Fibroblast of skin of abdomen (primary cell): ENCODE measurements around the gene WDFY3.
A peak's percentile ranks its signal among the peaks of the same experiment; 100 is the strongest.
"Not testable (repeated sequence)": the region's sequence is repeated elsewhere in the genome, so short reads cannot be mapped to it uniquely, and the experiment has no call there.

Experiments used
- DNase-seq: peaks from one replicate; pipeline ENCODE4 v3.0.0-alpha.2; 2013

The WDFY3 gene

DNA sequence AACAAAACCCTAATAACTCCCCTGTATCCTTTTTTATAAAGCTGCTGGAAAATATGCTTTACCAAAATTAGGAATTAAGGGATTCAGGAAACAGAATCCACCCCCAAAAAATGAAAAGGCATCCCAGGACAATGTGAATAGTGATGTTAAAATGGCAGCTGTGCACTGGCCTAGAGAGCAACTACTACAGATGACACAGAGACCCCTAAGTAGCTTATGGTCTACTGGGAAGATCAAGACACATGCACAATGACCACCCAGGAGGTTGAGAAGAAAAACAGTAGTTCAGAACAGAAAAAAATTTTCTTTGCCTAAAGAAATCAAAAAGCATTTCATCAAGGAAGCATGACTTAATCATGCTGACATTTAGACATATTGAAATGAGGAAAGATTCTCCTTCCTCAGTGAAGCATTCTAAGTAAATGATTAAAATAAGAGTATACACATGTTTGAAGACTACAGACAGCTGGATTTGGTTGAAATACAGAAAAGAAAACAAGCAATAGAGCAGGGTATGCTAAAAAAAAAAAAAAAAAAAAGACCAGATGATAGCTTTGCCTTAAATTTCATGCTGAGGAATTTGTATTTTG is 117.3 kb downstream of the WDFY3 start:
- peak; percentile 4 for DNase-seq

GRCh38 chr4:84848432-84848831 is 118.1 kb downstream of the WDFY3 start:
- DNase-seq, result no peak

GRCh38 chr4:84847978-84848377 is 118.5 kb downstream of the WDFY3 start:
- DNase-seq, result no peak

- no peak for DNase-seq
Measured at GRCh38 chr4:84846985-84847384, 119.5 kb downstream of the WDFY3 start.

GRCh38 chr4:84841435-84841834 is 125.1 kb downstream of the WDFY3 start:
- DNase-seq, result no peak

DNA sequence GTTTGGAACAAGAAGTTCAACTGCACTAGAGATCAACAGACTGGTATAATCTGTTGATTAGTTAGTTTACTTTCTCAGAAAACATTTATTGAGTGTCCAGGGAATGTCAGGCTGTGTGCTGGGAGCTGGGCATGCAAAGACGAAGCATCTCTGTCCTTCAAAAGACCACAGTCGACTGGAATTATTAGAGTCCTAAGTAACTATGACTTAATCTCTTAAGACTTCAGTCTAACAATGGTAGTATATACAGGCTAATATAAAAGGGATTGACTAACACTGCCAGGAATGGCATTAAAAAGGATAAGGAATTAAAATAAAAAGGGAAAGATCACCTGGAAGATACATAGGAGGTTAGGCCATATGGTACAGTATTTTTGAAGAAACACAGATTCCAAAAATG is 128.7 kb downstream of the WDFY3 start:
- DNase-seq, result no peak

GRCh38 chr4:84829633-84830032 is 136.9 kb downstream of the WDFY3 start:
- DNase-seq, result not testable (repeated sequence)

GRCh38 chr4:84826681-84827080 is 139.8 kb downstream of the WDFY3 start:
- no peak for DNase-seq

- DNase-seq, result no peak
Measured at GRCh38 chr4:84825701-84826341, 140.7 kb downstream of the WDFY3 start.

DNA sequence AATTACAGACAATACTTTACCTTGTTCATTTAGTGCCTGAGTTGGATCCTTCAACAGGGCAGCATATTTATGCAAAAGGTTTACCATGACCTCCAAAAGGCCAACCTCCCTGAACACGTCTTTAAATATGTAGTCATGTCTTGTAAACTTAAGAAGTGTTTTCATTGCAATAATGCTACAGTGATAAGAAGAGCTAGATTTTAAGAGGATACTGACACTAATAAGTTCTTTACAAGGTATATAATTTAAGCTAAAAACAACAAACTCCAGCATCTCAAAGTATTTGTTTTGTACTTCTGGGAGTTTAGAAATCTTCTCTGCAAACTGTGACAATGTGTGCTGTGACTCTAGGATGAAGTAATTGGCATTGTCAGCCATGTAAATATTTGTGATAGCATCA is 145.4 kb downstream of the WDFY3 start:
- no peak for DNase-seq

DNA sequence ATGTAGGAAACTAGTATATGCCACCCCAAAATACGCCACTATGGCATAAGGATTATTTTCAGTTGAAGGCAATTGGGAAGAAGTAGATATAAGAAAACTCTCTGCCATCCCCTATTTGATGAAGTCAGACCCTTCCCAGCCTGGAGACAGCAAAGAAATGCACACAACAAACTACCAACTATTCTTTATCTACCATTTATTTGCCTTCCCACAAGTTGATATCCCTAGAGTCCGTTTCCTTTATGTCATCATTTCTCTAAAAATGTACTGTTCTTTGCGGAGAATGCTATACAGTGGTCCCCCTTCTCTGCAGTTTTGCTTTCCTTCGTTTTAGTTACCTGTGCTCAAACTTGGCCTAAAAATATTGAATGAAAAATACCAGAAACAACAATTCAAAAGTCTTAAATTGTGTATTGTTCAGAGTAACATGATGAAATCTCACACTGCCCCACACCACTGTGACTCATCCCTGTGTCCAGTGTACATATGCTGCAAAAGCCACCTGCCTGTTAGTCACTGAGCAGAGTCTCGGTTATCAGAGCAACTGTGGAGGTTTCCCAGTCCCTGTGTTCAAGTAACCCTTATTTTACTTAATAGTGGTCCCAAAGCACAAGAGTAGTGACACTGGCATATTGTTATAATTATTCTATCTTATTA is 152.3 kb downstream of the WDFY3 start:
- DNase-seq, result peak; percentile 79

DNA sequence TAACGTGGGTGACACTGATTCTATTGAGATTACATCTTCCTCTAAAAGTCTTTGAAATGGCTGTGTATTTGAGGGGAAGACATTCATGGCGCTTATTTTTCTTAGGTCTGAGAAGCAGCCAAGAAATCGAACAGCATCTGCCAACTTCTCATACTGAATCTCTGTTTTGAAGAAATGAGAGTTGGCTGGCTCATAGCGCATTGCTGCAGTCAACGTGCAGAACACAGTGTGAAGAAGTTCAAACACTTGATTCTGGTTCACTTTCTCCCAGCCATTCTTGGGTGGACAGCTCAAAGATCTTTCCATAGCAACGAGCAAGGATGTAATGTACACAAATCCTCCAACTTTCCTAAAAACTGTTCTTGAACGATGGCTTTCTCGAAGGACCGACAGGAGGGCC is 156.5 kb downstream of the WDFY3 start:
- DNase-seq, result no peak

GRCh38 chr4:84808332-84808731 is 158.2 kb downstream of the WDFY3 start:
- no peak for DNase-seq

- not testable (repeated sequence) for DNase-seq
Measured at GRCh38 chr4:84806541-84806940, 159.9 kb downstream of the WDFY3 start.

- peak; percentile 21 for DNase-seq
Measured at GRCh38 chr4:84804136-84804535, 162.4 kb downstream of the WDFY3 start.

DNA sequence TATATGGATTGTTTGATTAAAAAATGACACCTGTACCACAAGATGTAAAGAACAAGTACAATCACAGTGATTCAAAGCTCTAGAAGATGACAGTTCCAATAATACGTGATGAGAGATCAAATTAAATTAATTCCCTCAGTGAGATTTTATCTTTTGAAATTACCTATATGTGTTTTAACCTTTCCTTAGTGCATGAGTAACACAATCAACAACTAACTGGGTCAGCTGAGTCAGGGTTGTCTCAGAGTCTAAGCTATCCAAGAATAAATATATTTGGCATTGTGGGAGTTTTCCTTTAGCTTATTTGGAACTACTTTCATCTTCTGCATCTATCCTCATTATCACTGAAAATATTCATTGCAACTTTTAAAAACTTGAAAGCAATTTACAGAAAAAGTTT is 162.8 kb downstream of the WDFY3 start:
- no peak for DNase-seq

GRCh38 chr4:84803116-84803515 is 163.4 kb downstream of the WDFY3 start:
- DNase-seq, result no peak

DNA sequence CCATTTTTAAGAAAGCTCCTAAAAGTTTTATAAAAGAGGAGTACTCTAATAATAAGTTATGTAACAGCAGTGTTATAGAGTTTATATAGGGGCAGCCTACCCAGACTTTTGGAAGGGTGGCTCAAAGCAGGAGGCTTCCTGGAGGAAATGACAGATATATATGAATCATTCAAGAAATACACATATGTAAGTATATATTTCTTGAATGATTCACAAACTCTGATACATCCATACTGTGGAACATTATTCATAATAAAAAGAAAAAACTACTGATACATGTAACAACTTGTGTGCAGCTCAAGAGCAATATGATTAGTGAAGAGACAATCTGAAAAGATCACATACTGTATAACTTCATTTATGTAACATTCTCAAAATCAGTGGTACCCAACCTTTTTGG is 166.2 kb downstream of the WDFY3 start:
- DNase-seq, result peak; percentile 32

GRCh38 chr4:84799318-84799717 is 167.2 kb downstream of the WDFY3 start:
- DNase-seq, result peak; percentile 0

- DNase-seq, result no peak
Measured at GRCh38 chr4:84796394-84796793, 170.1 kb downstream of the WDFY3 start.

DNA sequence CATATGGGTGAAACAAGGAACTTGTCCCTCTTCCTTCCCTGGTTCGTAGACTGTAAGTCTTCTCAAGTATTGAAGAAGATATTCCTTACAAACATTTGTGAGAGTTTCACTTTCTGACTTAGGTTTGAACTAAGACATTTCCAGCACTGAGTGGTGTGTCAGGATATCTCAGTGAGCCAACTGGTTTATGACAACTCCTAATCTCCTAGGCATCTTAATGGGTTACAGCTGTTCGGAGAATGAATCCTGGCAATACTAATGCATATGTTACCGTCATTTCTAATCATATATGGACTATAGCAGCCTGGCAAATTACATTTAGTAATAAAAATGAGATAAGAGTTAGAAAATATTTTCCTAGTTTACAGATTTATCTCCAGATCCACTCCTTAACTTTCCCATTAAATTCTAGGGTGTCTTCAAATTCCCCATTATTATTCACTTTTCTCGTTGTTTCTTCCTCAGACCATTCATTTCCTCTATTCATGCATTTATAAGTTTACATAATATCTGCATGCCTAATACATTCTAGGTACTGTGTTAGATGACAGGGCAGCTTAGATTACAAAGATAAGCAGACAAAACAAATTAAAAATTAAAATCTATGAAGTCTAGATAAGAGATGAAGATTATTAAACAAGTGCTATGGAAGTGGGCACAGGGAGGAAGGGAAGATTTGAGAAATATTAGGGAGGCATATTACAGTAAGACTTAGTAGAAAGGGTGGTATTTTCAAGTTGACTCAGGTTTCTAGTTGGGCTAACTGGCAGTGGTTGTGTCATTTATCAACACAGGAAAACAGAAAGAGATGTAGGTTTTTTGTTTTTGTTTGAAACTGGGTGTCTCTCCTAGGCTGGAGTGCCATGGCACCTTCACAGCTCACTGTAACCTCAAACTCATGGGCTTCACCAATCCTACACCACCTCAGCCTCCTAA is 173.9 kb downstream of the WDFY3 start:
- DNase-seq, result peak; percentile 79

DNA sequence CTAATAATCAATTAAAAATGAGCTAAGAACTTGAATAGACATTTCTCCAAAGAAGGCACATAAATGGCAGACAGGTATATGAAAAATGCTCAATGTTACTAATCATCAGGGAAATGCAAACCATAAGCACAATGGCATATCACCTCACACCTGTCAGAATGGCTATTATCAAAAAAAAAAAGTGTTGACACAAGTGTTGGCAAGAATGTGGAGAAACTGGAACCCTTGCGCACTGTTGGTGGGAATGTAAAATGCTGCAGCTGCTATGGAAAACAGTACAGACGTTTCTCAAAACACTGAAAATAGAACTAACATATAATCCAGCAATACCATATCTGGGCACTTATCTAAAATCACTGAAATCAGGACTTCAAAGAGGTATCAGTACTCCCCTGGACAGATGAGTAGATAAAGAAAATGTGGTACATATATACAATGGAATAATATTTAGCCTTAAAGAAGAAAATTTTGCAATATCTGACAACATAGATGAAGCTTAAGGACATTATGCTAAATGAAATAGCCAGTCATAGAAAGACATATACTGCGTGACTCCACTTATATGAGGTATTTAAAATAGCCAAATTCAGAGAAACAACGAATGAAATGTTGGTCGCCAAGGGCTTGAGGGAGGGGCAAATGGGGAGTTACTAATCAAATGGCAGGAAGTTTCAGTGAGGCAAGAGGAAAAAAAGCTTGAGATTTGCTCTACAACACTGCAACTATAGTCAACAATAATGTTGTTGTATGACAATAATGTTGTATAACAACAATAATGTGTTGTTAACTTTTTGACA is 175.5 kb downstream of the WDFY3 start:
- no peak for DNase-seq
